OCI-LY3 (cell line): ENCODE results near the gene UCN2.

ENCODE experiments used
- H2AFZ ChIP-seq: fragments of 200-600, 300-600 bp; shearing (Covaris generic); 2 replicates; pipeline ENCODE4 v1.6.0; 2014; ENCODE audit warnings: antibody characterized with exemption, low read depth, low read length
- H3K27ac ChIP-seq: fragments of 200-600, 300-600 bp; sonication (generic); 2 replicates; pipeline ENCODE4 v1.5.1; 2014; ENCODE audit warnings: mild to moderate bottlenecking, low read length, moderate library complexity, mixed read lengths
- H3K27me3 ChIP-seq: fragments of 200-600, 300-600 bp; sonication (generic); 2 replicates; pipeline ENCODE4 v1.6.1; 2014; ENCODE audit warnings: low read depth, low read length, mixed read lengths
- H3K36me3 ChIP-seq: fragments of 200-600, 300-600 bp; sonication (generic); replicated peaks from 2 replicates; pipeline ENCODE3; 2014; ENCODE audit warnings: low read depth, low read length, mixed read lengths
- H3K4me1 ChIP-seq: fragments of 300-600, 200-600 bp; sonication (generic); 2 replicates; pipeline ENCODE4 v1.6.1; 2014; ENCODE audit warnings: low read length, mixed read lengths
- H3K4me2 ChIP-seq: fragments of 200-600, 300-600 bp; sonication (generic); 2 replicates; pipeline ENCODE4 v1.6.1; 2014; ENCODE audit warnings: low read length, mixed read lengths
- H3K4me3 ChIP-seq: fragments of 300-600, 200-600 bp; sonication (generic); 2 replicates; pipeline ENCODE4 v1.5.1; 2014; ENCODE audit warnings: antibody characterized with exemption, mild to moderate bottlenecking, low read length, moderate library complexity
- H3K79me2 ChIP-seq: fragments of 300-600, 200-600 bp; shearing (Covaris generic); 2 replicates; pipeline ENCODE4 v1.6.1; 2014; ENCODE audit warnings: mild to moderate bottlenecking, low read length, mixed read lengths
- H3K9ac ChIP-seq: fragments of 300-600, 200-600 bp; shearing (Covaris generic); 2 replicates; pipeline ENCODE4 v1.6.0; 2014; ENCODE audit warnings: mild to moderate bottlenecking, low read length, moderate library complexity
- H3K9me3 ChIP-seq: fragments of 200-600, 300-600 bp; shearing (Covaris generic); 2 replicates; pipeline ENCODE4 v1.6.1; 2014; ENCODE audit warnings: low read length, mixed read lengths; ENCODE audit not compliant: insufficient read depth
- H4K20me1 ChIP-seq: fragments of 200-600, 300-600 bp; sonication (generic); 2 replicates; pipeline ENCODE4 v1.6.1; 2016; ENCODE audit warnings: low read length, mixed read lengths; ENCODE audit not compliant: insufficient read depth
- CTCF ChIP-seq: fragments of 200-600, 300-600 bp; sonication (generic); IDR thresholded peaks from 2 replicates; pipeline ENCODE4 v1.5.1; 2014; ENCODE audit warnings: antibody characterized with exemption, low read length, low read depth
- EZH2phosphoT487 ChIP-seq: fragments of 200-600 bp; shearing (Covaris generic); IDR thresholded peaks from 2 replicates; pipeline ENCODE4 v1.6.1; 2018; ENCODE audit warnings: antibody characterized with exemption, mixed run types, low read depth

UCN2 gene

GRCh38 chr3:48598323-48599076 lies 34.9 kb upstream of the UCN2 start:
- H3K4me2 ChIP-seq, result no peak overlapping the region
- no peaks in the 10 kb centered on the region for H3K9me3 ChIP-seq
- H3K27ac ChIP-seq, result no peak overlapping the region
- H3K36me3 ChIP-seq, result peaks cover 37% of the 10 kb centered on the region
- no peaks in the 10 kb centered on the region for H3K27me3 ChIP-seq
- H3K4me1 ChIP-seq, result no peaks in the 10 kb centered on the region
- TF ChIP-seq CTCF (no peak), EZH2phosphoT487 (no peak)
- no peaks in the 10 kb centered on the region for H3K79me2 ChIP-seq
- no peaks in the 10 kb centered on the region; the same call in 1 of the 2 replicates for H4K20me1 ChIP-seq
- no peak overlapping the region for H2AFZ ChIP-seq
- no peak overlapping the region for H3K4me3 ChIP-seq
- no peak overlapping the region for H3K9ac ChIP-seq

- Histone ChIP-seq H3K9me3 (no peaks in the 10 kb centered on the region), H3K4me1 (no peaks in the 10 kb centered on the region), H3K27ac (no peak overlapping the region), H3K27me3 (no peaks in the 10 kb centered on the region), H3K9ac (no peak overlapping the region), H2AFZ (no peak overlapping the region), H3K36me3 (peaks cover 29% of the 10 kb centered on the region), H3K79me2 (no peaks in the 10 kb centered on the region), H3K4me2 (no peak overlapping the region), H3K4me3 (no peak overlapping the region), H4K20me1 (no peaks in the 10 kb centered on the region; the same call in 1 of the 2 replicates)
- TF ChIP-seq CTCF (no peak), EZH2phosphoT487 (no peak)
Measured at GRCh38 chr3:48597408-48597800, 33.8 kb upstream of the UCN2 start.

DNA sequence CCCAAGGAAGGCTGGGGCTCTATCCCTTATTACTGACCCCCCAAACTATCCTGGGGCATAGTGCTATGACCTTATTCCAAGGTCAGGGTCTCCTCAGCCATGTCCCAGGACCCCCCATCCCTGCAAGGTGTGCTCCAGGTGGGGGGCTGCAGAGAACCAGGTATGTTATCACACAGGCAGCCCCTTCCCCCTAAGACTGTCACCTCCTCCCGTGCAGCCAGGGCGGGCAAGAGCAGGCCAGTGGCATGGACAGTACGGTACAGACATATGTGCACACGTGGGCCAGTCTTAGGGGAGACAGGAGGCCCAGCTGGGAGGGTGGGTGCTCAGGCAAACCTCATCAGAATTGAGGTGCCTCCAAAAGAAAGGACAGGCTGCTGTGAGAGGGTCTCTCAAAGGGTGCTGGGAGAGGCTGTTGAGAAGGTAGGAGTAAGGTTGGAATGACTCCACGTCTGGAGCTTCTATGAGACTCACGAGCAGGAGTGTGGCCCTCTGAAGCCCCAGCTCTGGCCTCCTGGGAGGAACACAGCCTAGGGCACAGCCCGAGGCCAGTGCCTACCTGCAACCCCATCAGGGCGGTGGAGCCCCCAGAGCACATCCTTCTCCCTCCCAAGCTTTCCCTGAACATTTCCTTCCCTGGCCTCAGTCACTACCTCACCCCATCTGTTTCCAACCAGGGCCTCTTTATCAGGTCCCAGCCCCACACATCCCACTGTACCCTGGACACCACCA lies 33.3 kb upstream of the UCN2 start:
- Histone ChIP-seq H3K79me2 (no peaks in the 10 kb centered on the region), H3K27me3 (no peaks in the 10 kb centered on the region), H2AFZ (no peak overlapping the region), H3K36me3 (peaks cover 29% of the 10 kb centered on the region), H3K9ac (no peak overlapping the region), H3K9me3 (no peaks in the 10 kb centered on the region), H3K4me2 (no peak overlapping the region), H3K4me1 (no peaks in the 10 kb centered on the region), H4K20me1 (no peaks in the 10 kb centered on the region; the same call in 1 of the 2 replicates), H3K4me3 (no peak overlapping the region), H3K27ac (no peak overlapping the region)
- TF ChIP-seq EZH2phosphoT487, result no peak
- TF ChIP-seq CTCF, result no peak

- Histone ChIP-seq H3K27ac (no peak overlapping the region), H3K4me1 (no peaks in the 10 kb centered on the region)
Measured at GRCh38 chr3:48596157-48596556, 32.6 kb upstream of the UCN2 start.

More at GRCh38 chr3:48596157-48596556, 32.6 kb upstream of the UCN2 start:
- TF ChIP-seq CTCF, result no peak
- no peak for TF ChIP-seq EZH2phosphoT487
- Histone ChIP-seq H2AFZ (no peak overlapping the region), H3K4me2 (no peak overlapping the region), H3K79me2 (no peaks in the 10 kb centered on the region), H3K4me3 (no peak overlapping the region), H3K27me3 (no peaks in the 10 kb centered on the region), H3K36me3 (peaks cover 23% of the 10 kb centered on the region), H4K20me1 (no peaks in the 10 kb centered on the region; the same call in 1 of the 2 replicates), H3K9me3 (no peaks in the 10 kb centered on the region), H3K9ac (no peak overlapping the region)
